GM19193 (cell line): ENCODE results near the gene CCNO.

Experiments used
- POLR2A ChIP-seq: IDR thresholded peaks from 4 replicates; pipeline ENCODE4 v1.6.1; 2011; ENCODE audit not compliant: insufficient read depth, insufficient read length; ENCODE audit errors: extremely low read depth

The CCNO gene

GRCh38 chr5:55191165-55191564, 42.2 kb downstream of the CCNO start:
- no peak for TF ChIP-seq POLR2A

DNA sequence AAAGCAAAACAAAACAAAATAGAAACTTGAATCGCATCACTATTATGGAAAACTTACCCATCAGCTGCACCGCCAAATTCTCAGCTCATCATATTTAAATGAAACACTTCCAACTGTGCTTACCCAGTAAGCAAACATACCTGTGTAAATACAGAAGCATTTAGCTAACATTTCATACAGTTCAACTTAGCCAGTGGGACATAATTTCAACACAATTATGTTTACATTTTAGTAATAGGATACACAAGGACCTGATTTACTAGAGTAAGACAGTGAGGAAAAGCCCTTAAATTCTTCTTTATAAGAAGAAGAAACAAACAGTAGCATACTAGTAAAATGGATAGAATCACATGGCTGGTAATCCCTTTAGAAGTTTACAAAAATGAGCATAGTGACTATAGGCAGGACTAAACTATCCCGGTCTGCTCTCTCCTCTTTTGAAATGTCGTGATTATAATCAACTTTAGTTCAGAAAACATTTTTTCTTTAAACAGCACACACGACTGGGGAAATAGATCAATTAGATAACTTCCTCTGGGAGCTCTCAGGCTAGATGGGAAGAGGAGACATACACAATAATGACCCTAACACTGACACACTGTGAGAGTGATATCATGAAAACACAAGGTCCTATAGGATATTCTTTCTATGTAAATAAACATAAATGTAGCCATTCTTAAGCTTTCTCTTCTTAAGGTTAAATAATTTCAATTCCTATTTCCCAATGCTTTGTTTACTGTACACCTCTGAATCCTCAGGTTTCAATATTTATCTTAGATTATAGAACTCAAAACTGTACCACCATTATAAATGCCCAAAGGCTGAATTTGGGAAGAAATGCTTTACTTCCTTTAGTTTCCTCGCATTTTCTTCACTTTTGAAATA, 44.5 kb downstream of the CCNO start:
- TF ChIP-seq POLR2A: no peak

DNA sequence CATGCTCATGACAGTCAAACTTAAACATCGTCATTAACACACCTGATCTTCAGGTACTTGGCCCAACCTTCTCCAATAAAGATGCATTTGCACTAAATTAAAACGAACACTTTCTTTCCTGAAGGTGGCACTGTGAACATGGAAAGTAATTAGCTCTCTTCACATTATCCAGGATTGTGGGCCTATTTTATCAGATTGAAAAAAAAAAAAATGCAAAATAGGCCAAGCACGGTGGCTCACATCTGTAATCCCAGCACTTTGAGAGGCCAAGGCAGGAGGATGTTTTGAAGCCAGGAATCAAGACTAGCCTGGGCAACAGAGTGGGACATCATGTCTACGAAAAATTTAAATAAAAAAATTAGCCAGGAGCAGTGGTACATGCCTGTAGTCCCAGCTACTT, 46.0 kb downstream of the CCNO start:
- no peak for TF ChIP-seq POLR2A
